NCI-H1436 (cell line): ENCODE results near the gene CHST8.

Source experiments
- DNase-seq: peaks from one replicate; lab custom pipeline; 2025; lab: John Stamatoyannopoulos, UW

The CHST8 gene

GRCh38 chr19:33717878-33718277 is 96.1 kb downstream of the CHST8 start:
- no peak for DNase-seq

- no peak for DNase-seq
These were observed 97.0 kb downstream of the CHST8 start for GRCh38 chr19:33718651-33719254.

GRCh38 chr19:33719366-33720154 is 97.8 kb downstream of the CHST8 start:
- DNase-seq: no peak

- no peak for DNase-seq
These were observed 98.4 kb downstream of the CHST8 start for GRCh38 chr19:33720155-33720493.

GRCh38 chr19:33720691-33721682 is 99.2 kb downstream of the CHST8 start:
- DNase-seq: no peak

GRCh38 chr19:33721735-33722297 is 100.1 kb downstream of the CHST8 start:
- no peak for DNase-seq

- no peak for DNase-seq
These were observed 100.9 kb downstream of the CHST8 start for GRCh38 chr19:33722456-33723239.

- DNase-seq: no peak
These were observed 101.8 kb downstream of the CHST8 start for GRCh38 chr19:33723512-33723911.

GRCh38 chr19:33724021-33724720 is 102.4 kb downstream of the CHST8 start:
- no peak for DNase-seq

GRCh38 chr19:33724721-33725060 is 102.9 kb downstream of the CHST8 start:
- no peak for DNase-seq

- no peak for DNase-seq
These were observed 103.8 kb downstream of the CHST8 start for GRCh38 chr19:33725567-33725966.

GRCh38 chr19:33726756-33727155 is 105.0 kb downstream of the CHST8 start:
- no peak for DNase-seq

- no peak for DNase-seq
These were observed 105.7 kb downstream of the CHST8 start for GRCh38 chr19:33727331-33727998.

GRCh38 chr19:33728141-33728540 is 106.4 kb downstream of the CHST8 start:
- no peak for DNase-seq

GRCh38 chr19:33730858-33731607 is 109.3 kb downstream of the CHST8 start:
- DNase-seq: no peak

- no peak for DNase-seq
These were observed 110.1 kb downstream of the CHST8 start for GRCh38 chr19:33731881-33732280.

GRCh38 chr19:33734913-33735312 is 113.2 kb downstream of the CHST8 start:
- DNase-seq: no peak

GRCh38 chr19:33736158-33736557 is 114.4 kb downstream of the CHST8 start:
- DNase-seq: peak; percentile 43

- DNase-seq: no peak
These were observed 115.0 kb downstream of the CHST8 start for GRCh38 chr19:33736787-33737186.
